ENCODE data around the gene OXSR1.
"Not testable (repeated sequence)": the region's sequence is repeated elsewhere in the genome, so short reads cannot be mapped to it uniquely, and the experiment has no call there.

The OXSR1 gene

GRCh38 chr3:38235466-38235865, 70.1 kb downstream of the OXSR1 start:
- DNase-seq: no peak

- no peak for DNase-seq
These were observed 73.2 kb downstream of the OXSR1 start for GRCh38 chr3:38238416-38239008.

- DNase-seq: not testable (repeated sequence)
These were observed 77.5 kb downstream of the OXSR1 start for GRCh38 chr3:38242812-38243211.

- no peak for DNase-seq
These were observed 80.6 kb downstream of the OXSR1 start for GRCh38 chr3:38245930-38246329.

GRCh38 chr3:38247366-38248035, 82.2 kb downstream of the OXSR1 start:
- peak; percentile 79 for DNase-seq

- DNase-seq: no peak
These were observed 84.9 kb downstream of the OXSR1 start for GRCh38 chr3:38250198-38250597.

GRCh38 chr3:38251197-38251596, 85.9 kb downstream of the OXSR1 start:
- DNase-seq: no peak

- no peak for DNase-seq
These were observed 88.4 kb downstream of the OXSR1 start for GRCh38 chr3:38253704-38254103.

GRCh38 chr3:38254872-38255271, 89.5 kb downstream of the OXSR1 start:
- no peak for DNase-seq

- DNase-seq: no peak
These were observed 90.3 kb downstream of the OXSR1 start for GRCh38 chr3:38255627-38256026.

GRCh38 chr3:38257583-38257982, 92.2 kb downstream of the OXSR1 start:
- no peak for DNase-seq

- no peak for DNase-seq
These were observed 95.1 kb downstream of the OXSR1 start for GRCh38 chr3:38260474-38260873.

GRCh38 chr3:38264353-38264771, 99.0 kb downstream of the OXSR1 start:
- DNase-seq: no peak

- DNase-seq: no peak
These were observed 99.4 kb downstream of the OXSR1 start for GRCh38 chr3:38264779-38265178.

GRCh38 chr3:38265604-38266307, 100.4 kb downstream of the OXSR1 start, which contains the start of gene SLC22A13:
Gene SLC22A13 (plus strand): TSS chr3:38265812. CDS start chr3:38265861, 49 bp downstream.
- DNase-seq: no peak

GRCh38 chr3:38266810-38267209, 101.5 kb downstream of the OXSR1 start:
- DNase-seq: no peak

GRCh38 chr3:38267662-38268061, 102.3 kb downstream of the OXSR1 start:
- DNase-seq: no peak

GRCh38 chr3:38268087-38268486, 102.8 kb downstream of the OXSR1 start:
- DNase-seq: no peak

GRCh38 chr3:38268522-38268921, 103.2 kb downstream of the OXSR1 start:
- DNase-seq: no peak

GRCh38 chr3:38270606-38271005, 105.3 kb downstream of the OXSR1 start:
- no peak for DNase-seq

GRCh38 chr3:38271553-38271952, 106.2 kb downstream of the OXSR1 start:
- no peak for DNase-seq

GRCh38 chr3:38274864-38275649, 109.7 kb downstream of the OXSR1 start:
- no peak for DNase-seq

GRCh38 chr3:38275658-38276057, 110.3 kb downstream of the OXSR1 start:
- DNase-seq: no peak
